ENCODE data around the gene USP8.

GRCh38 chr15:50531766-50532165 is 107.6 kb downstream of the USP8 start:
- TF ChIP-seq CTCF (IDR thresholded peaks at IDR 0.05) (no peak), POLR2A (IDR thresholded peaks at IDR 0.05) (no peak)
